OCI-M2 (cell line): ENCODE data around the gene FXYD4.

Source experiments
- DNase-seq: peaks from one replicate; lab custom pipeline; 2025; ENCODE audit not compliant: unreplicated experiment; lab: John Stamatoyannopoulos, UW

The FXYD4 gene

GRCh38 chr10:43343126-43343525, 28.3 kb upstream of the FXYD4 start:
- no peak for DNase-seq

- DNase-seq = no peak
Observed at GRCh38 chr10:43344051-43344450, 27.4 kb upstream of the FXYD4 start.

- no peak for DNase-seq
Observed at GRCh38 chr10:43347997-43348396, 23.4 kb upstream of the FXYD4 start.

GRCh38 chr10:43348511-43349312, 22.7 kb upstream of the FXYD4 start:
- no peak for DNase-seq

- DNase-seq = no peak
Observed at GRCh38 chr10:43350156-43350555, 21.3 kb upstream of the FXYD4 start.

GRCh38 chr10:43350686-43351085, 20.8 kb upstream of the FXYD4 start:
- DNase-seq = no peak

- DNase-seq = no peak
Observed at GRCh38 chr10:43351301-43351700, 20.1 kb upstream of the FXYD4 start.

GRCh38 chr10:43352951-43353350, 18.5 kb upstream of the FXYD4 start:
- no peak for DNase-seq

GRCh38 chr10:43353495-43354329, 17.7 kb upstream of the FXYD4 start:
- no peak for DNase-seq

- DNase-seq = no peak
Observed at GRCh38 chr10:43354330-43354635, 17.2 kb upstream of the FXYD4 start.

- no peak for DNase-seq
Observed at GRCh38 chr10:43354879-43355380, 16.5 kb upstream of the FXYD4 start.

GRCh38 chr10:43355749-43356371, 15.6 kb upstream of the FXYD4 start:
- no peak for DNase-seq

GRCh38 chr10:43360086-43360485, 11.3 kb upstream of the FXYD4 start:
- DNase-seq = no peak

GRCh38 chr10:43361547-43362190, 9.8 kb upstream of the FXYD4 start:
- DNase-seq = no peak

GRCh38 chr10:43362191-43362839, 9.1 kb upstream of the FXYD4 start:
- DNase-seq = no peak

GRCh38 chr10:43365001-43365400, 6.4 kb upstream of the FXYD4 start:
- DNase-seq = no peak

GRCh38 chr10:43369921-43370320, 1.5 kb upstream of the FXYD4 start:
- DNase-seq = no peak

- DNase-seq = no peak
Observed at GRCh38 chr10:43370671-43371215, 693 bp upstream of the FXYD4 start.

- DNase-seq = no peak
Observed at GRCh38 chr10:43372765-43373361, 1.4 kb downstream of the FXYD4 start.

- no peak for DNase-seq
Observed at GRCh38 chr10:43373461-43373860, 2.0 kb downstream of the FXYD4 start.
